Measurements from ENCODE around the gene INSR. TPM values are rescaled to one million over a fixed set of nuclear protein-coding genes. Genes with fewer than 3 reads are reported as not detected.

Gene INSR
- total and polyA plus RNA-seq, 2 donors (not counting 3 experiments of a cell fraction or from before 2014, with no cell fraction given): 4.9 to 19.5 TPM

- no peak overlapping the region for H2AFZ ChIP-seq (ENCODE audit: low read depth, low read length)
- BruUV-seq (replicated peaks): no TSS peak
- H3K4me1 ChIP-seq (ENCODE audit: control insufficient read depth, extremely low read depth, insufficient read depth, low read length): peaks cover 9% of the 10 kb centered on the region
- TF ChIP-seq JUN (IDR thresholded peaks at IDR 0.05; ENCODE audit: borderline replicate concordance, insufficient read depth, insufficient read length, low read depth) (no peak), POLR2A (IDR thresholded peaks at IDR 0.05; ENCODE audit: low read depth, low read length) (no peak), GATA2 (IDR thresholded peaks at IDR 0.05; ENCODE audit: insufficient read depth, insufficient read length, low read depth, low read length) (no peak), EZH2 (IDR thresholded peaks at IDR 0.05; ENCODE audit: borderline replicate concordance, low read depth, low read length, severe bottlenecking) (no peak), POLR2AphosphoS5 (IDR thresholded peaks at IDR 0.05; ENCODE audit: insufficient read depth, low read depth, low read length) (no peak), FOS (IDR thresholded peaks at IDR 0.05; ENCODE audit: borderline replicate concordance, insufficient read depth, low read length) (no peak)
- TF ChIP-seq, protein P1, sequence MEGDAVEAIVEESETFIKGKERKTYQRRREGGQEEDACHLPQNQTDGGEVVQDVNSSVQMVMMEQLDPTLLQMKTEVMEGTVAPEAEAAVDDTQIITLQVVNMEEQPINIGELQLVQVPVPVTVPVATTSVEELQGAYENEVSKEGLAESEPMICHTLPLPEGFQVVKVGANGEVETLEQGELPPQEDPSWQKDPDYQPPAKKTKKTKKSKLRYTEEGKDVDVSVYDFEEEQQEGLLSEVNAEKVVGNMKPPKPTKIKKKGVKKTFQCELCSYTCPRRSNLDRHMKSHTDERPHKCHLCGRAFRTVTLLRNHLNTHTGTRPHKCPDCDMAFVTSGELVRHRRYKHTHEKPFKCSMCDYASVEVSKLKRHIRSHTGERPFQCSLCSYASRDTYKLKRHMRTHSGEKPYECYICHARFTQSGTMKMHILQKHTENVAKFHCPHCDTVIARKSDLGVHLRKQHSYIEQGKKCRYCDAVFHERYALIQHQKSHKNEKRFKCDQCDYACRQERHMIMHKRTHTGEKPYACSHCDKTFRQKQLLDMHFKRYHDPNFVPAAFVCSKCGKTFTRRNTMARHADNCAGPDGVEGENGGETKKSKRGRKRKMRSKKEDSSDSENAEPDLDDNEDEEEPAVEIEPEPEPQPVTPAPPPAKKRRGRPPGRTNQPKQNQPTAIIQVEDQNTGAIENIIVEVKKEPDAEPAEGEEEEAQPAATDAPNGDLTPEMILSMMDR (IDR thresholded peaks at IDR 0.05; ENCODE audit: extremely low read depth in 1 of 2, insufficient read depth in 1 of 2, low read depth in 1 of 2, low read length in 2 of 2): no peak
- DNase-seq (ENCODE audit: low read depth, low spot score) (no peak), FAIRE-seq (no peak)
- ChIA-PET POLR2A (interaction anchor here (0.7 kb wide), 1 partner anchor 224 kb away, joined by 3 read pairs; no protein-coding TSS in a partner anchor), CTCF (interaction anchor here (0.7 to 1.2 kb wide), 2 partner anchors 9 to 215 kb away, joined by 3 to 5 read pairs; no protein-coding TSS in a partner anchor)
- H3K79me2 ChIP-seq (ENCODE audit: control insufficient read depth, insufficient read depth, low read length): no peaks in the 10 kb centered on the region
- H3K36me3 ChIP-seq (ENCODE audit: control insufficient read depth in 2 of 2, extremely low read depth in 1 of 2, insufficient read depth in 2 of 2, low read length in 2 of 2): peaks cover 0 to 12% of the 10 kb centered on the region in 2 experiments
- H3K27ac ChIP-seq (ENCODE audit: insufficient read depth, low read depth, low read length): no peak overlapping the region
- H4K20me1 ChIP-seq (replicated peaks; ENCODE audit: control insufficient read depth, extremely low read depth, insufficient read depth, low read length): no peaks in the 10 kb centered on the region
- H3K9me1 ChIP-seq (replicated peaks; ENCODE audit: control insufficient read depth, extremely low read depth, insufficient read depth, low read length): no peaks in the 10 kb centered on the region
- no peak overlapping the region for H3K4me3 ChIP-seq (replicated peaks in 1 of 3; ENCODE audit: insufficient read depth in 1 of 3, low read depth in 1 of 3, low read length in 3 of 3)
- H3K9ac ChIP-seq (replicated peaks; ENCODE audit: extremely low read depth, insufficient read depth, low read length): no peak overlapping the region
- intact Hi-C loops (cut with micrococcal nuclease) (no loop called here), dilution Hi-C loops (cut with MboI; ENCODE audit: extremely low pct_ligation_motif_present, low sequenced_read_pairs) (no loop called here)
- H3K9me3 ChIP-seq (replicated peaks; ENCODE audit: control insufficient read depth, insufficient read depth, low read length): no peaks in the 10 kb centered on the region
- no peak overlapping the region for H3K4me2 ChIP-seq (ENCODE audit: insufficient read depth, low read length)
- H3K27me3 ChIP-seq (ENCODE audit: control insufficient read depth in 2 of 2, insufficient read depth in 2 of 2, low read length in 2 of 2): no peaks in the 10 kb centered on the region
Observed at GRCh38 chr19:7126132-7126531, 168.1 kb downstream of the INSR start.

Data from endothelial cell of umbilical vein (primary cell).